ENCODE data around the gene CCDC141. TPM values are rescaled to one million over a fixed set of nuclear protein-coding genes. Genes with fewer than 3 reads are reported as not detected.
A peak's percentile ranks its signal among the peaks of the same experiment; 100 is the strongest.

Gene CCDC141
- total and polyA plus RNA-seq, 2 donors (not counting 3 experiments of a cell fraction or from before 2014, with no cell fraction given), result not detected

DNA sequence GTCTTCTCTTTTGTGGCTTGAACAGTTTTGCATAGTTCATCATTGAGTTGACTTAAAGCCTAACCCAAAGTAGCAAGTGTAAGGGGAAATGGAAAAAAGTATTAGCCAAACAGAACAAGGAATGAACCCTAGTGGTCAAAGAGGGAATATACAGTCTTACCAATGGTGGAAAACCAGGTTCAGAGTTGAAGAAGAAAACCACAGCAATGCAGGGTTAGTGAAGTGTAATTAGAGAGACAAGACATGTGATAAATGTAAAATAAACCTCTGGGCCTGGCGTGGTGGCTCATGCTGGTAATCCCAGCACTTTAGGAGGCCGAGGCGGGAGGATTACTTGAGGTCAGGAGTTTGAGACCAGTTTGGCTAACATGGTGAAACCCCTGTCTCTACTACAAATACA is 245.1 kb downstream of the CCDC141 start:
- TF ChIP-seq, protein P1, sequence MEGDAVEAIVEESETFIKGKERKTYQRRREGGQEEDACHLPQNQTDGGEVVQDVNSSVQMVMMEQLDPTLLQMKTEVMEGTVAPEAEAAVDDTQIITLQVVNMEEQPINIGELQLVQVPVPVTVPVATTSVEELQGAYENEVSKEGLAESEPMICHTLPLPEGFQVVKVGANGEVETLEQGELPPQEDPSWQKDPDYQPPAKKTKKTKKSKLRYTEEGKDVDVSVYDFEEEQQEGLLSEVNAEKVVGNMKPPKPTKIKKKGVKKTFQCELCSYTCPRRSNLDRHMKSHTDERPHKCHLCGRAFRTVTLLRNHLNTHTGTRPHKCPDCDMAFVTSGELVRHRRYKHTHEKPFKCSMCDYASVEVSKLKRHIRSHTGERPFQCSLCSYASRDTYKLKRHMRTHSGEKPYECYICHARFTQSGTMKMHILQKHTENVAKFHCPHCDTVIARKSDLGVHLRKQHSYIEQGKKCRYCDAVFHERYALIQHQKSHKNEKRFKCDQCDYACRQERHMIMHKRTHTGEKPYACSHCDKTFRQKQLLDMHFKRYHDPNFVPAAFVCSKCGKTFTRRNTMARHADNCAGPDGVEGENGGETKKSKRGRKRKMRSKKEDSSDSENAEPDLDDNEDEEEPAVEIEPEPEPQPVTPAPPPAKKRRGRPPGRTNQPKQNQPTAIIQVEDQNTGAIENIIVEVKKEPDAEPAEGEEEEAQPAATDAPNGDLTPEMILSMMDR (IDR thresholded peaks at IDR 0.05; ENCODE audit: extremely low read depth in 1 of 2, insufficient read depth in 1 of 2, low read depth in 1 of 2, low read length in 2 of 2), result peak; percentile 25 to 32
- no peak for TF ChIP-seq JUN (IDR thresholded peaks at IDR 0.05; ENCODE audit: borderline replicate concordance, insufficient read depth, insufficient read length, low read depth)
- no peak for DNase-seq (ENCODE audit: low read depth, low spot score)
- Histone ChIP-seq H3K4me2 (ENCODE audit: insufficient read depth, low read length) (no peak overlapping the region), H3K4me3 (replicated peaks in 1 of 3; ENCODE audit: insufficient read depth in 1 of 3, low read depth in 1 of 3, low read length in 3 of 3) (no peak overlapping the region), H4K20me1 (replicated peaks; ENCODE audit: control insufficient read depth, extremely low read depth, insufficient read depth, low read length) (no peaks in the 10 kb centered on the region), H3K9me1 (replicated peaks; ENCODE audit: control insufficient read depth, extremely low read depth, insufficient read depth, low read length) (no peaks in the 10 kb centered on the region), H3K27ac (ENCODE audit: insufficient read depth, low read depth, low read length) (no peak overlapping the region), H3K79me2 (ENCODE audit: control insufficient read depth, insufficient read depth, low read length) (no peaks in the 10 kb centered on the region), H3K9ac (replicated peaks; ENCODE audit: extremely low read depth, insufficient read depth, low read length) (no peak overlapping the region), H3K4me1 (ENCODE audit: control insufficient read depth, extremely low read depth, insufficient read depth, low read length) (no peaks in the 10 kb centered on the region), H3K27me3 (ENCODE audit: control insufficient read depth in 2 of 2, insufficient read depth in 2 of 2, low read length in 2 of 2) (no peaks in the 10 kb centered on the region), H2AFZ (ENCODE audit: low read depth, low read length) (no peak overlapping the region), H3K36me3 (ENCODE audit: control insufficient read depth in 2 of 2, extremely low read depth in 1 of 2, insufficient read depth in 2 of 2, low read length in 2 of 2) (no peaks in the 10 kb centered on the region), H3K9me3 (replicated peaks; ENCODE audit: control insufficient read depth, insufficient read depth, low read length) (no peaks in the 10 kb centered on the region)
- ChIA-PET CTCF (interaction anchor here (0.8 to 2.1 kb wide), 9 partner anchors 8 to 109 kb away, joined by 3 to 10 read pairs (median 4); no protein-coding TSS in a partner anchor), POLR2A (no interaction called here)
- intact Hi-C loops (cut with micrococcal nuclease) (no loop called here), dilution Hi-C loops (cut with MboI; ENCODE audit: extremely low pct_ligation_motif_present, low sequenced_read_pairs) (loop anchor here (25.0 kb wide), 1 partner anchor 108 kb away; no protein-coding TSS in a partner anchor)
- no TSS peak for BruUV-seq (replicated peaks)
- no peak for FAIRE-seq

DNA sequence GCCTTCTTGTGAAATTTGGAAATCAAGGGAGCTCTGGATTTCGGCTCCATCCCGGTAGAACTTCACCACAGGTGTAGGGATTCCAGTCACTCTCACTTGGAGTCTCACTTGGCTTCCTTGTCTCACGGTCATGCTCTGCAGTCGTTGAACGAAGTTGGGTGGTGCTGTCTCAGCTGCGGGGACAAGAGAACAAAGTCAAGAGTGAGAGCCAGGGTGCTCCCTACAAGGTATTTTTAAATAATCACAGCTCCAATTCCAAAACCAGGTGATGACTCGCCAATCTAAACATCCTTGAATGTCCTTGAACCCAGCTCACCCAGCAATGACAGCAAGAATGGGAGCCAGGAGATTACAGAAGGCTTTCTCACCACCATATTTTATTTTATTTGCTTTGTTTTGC is 249.4 kb downstream of the CCDC141 start:
- Histone ChIP-seq H3K9ac (replicated peaks; ENCODE audit: extremely low read depth, insufficient read depth, low read length) (no peak overlapping the region), H3K4me2 (ENCODE audit: insufficient read depth, low read length) (no peak overlapping the region), H3K79me2 (ENCODE audit: control insufficient read depth, insufficient read depth, low read length) (no peaks in the 10 kb centered on the region), H4K20me1 (replicated peaks; ENCODE audit: control insufficient read depth, extremely low read depth, insufficient read depth, low read length) (no peaks in the 10 kb centered on the region), H3K27me3 (ENCODE audit: control insufficient read depth in 2 of 2, insufficient read depth in 2 of 2, low read length in 2 of 2) (no peaks in the 10 kb centered on the region), H2AFZ (ENCODE audit: low read depth, low read length) (no peak overlapping the region), H3K9me1 (replicated peaks; ENCODE audit: control insufficient read depth, extremely low read depth, insufficient read depth, low read length) (no peaks in the 10 kb centered on the region), H3K4me3 (replicated peaks in 1 of 3; ENCODE audit: insufficient read depth in 1 of 3, low read depth in 1 of 3, low read length in 3 of 3) (no peak overlapping the region), H3K36me3 (ENCODE audit: control insufficient read depth in 2 of 2, extremely low read depth in 1 of 2, insufficient read depth in 2 of 2, low read length in 2 of 2) (no peaks in the 10 kb centered on the region), H3K27ac (ENCODE audit: insufficient read depth, low read depth, low read length) (no peak overlapping the region), H3K4me1 (ENCODE audit: control insufficient read depth, extremely low read depth, insufficient read depth, low read length) (no peaks in the 10 kb centered on the region), H3K9me3 (replicated peaks; ENCODE audit: control insufficient read depth, insufficient read depth, low read length) (no peaks in the 10 kb centered on the region)
- no peak for DNase-seq (ENCODE audit: low read depth, low spot score)
- intact Hi-C loops (cut with micrococcal nuclease) (no loop called here), dilution Hi-C loops (cut with MboI; ENCODE audit: extremely low pct_ligation_motif_present, low sequenced_read_pairs) (loop anchor here (25.0 kb wide), 1 partner anchor 112 kb away; no protein-coding TSS in a partner anchor)
- ChIA-PET CTCF (interaction anchor here (1.0 to 1.8 kb wide), 9 partner anchors 14 to 329 kb away, joined by 3 to 9 read pairs (median 4); no protein-coding TSS in a partner anchor), POLR2A (no interaction called here)
- BruUV-seq (replicated peaks), result no TSS peak
- FAIRE-seq, result no peak
- TF ChIP-seq FOS (IDR thresholded peaks at IDR 0.05; ENCODE audit: borderline replicate concordance, insufficient read depth, low read length) (no peak), POLR2AphosphoS5 (IDR thresholded peaks at IDR 0.05; ENCODE audit: insufficient read depth, low read depth, low read length) (no peak), EZH2 (IDR thresholded peaks at IDR 0.05; ENCODE audit: borderline replicate concordance, low read depth, low read length, severe bottlenecking) (no peak), MYC (IDR thresholded peaks at IDR 0.05; ENCODE audit: low read depth, low read length) (no peak), POLR2A (IDR thresholded peaks at IDR 0.05; ENCODE audit: low read depth, low read length) (no peak)
- TF ChIP-seq, protein P2, sequence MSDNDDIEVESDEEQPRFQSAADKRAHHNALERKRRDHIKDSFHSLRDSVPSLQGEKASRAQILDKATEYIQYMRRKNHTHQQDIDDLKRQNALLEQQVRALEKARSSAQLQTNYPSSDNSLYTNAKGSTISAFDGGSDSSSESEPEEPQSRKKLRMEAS (IDR thresholded peaks at IDR 0.05; ENCODE audit: insufficient read depth, insufficient read length), result no peak
- TF ChIP-seq, protein P1 (IDR thresholded peaks at IDR 0.05; ENCODE audit: extremely low read depth in 1 of 2, insufficient read depth in 1 of 2, low read depth in 1 of 2, low read length in 2 of 2), result no peak

All from endothelial cell of umbilical vein (primary cell).